ENCODE results near the gene NBPF26. TPM values are rescaled to one million over a fixed set of nuclear protein-coding genes. Genes with fewer than 3 reads are reported as not detected.
"Not testable (repeated sequence)": the region's sequence is repeated elsewhere in the genome, so short reads cannot be mapped to it uniquely, and the experiment has no call there.

The NBPF26 gene
- total and polyA plus RNA-seq, 2 experiments from 2014 or later = 5.3 to 16.5 TPM

DNA sequence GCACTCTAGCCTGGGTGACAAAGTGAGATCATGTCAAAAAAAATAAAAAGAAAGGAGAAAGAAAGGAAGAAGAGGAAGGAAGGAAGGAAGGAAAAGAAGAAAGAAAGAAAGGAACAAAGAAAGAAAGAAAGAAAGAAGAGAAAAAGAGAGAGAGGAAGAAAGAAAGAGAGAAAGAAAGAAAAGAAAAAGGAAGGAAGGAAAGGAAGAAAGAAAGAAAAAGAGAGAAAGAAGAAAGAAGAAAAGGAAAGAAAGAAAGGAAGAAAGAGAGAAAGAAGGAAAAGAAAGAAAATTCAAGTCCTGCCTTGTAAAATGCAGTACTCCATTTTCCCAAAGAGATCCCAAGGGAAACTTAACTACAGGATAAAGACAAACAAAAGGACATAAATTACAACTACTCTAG lies 154.5 kb downstream of the NBPF26 start:
- H3K4me3 ChIP-seq; H3K4me1 ChIP-seq (ENCODE audit: insufficient read depth); H2AFZ ChIP-seq; DNase-seq; H3K27ac ChIP-seq; H3K79me2 ChIP-seq (ENCODE audit: insufficient read depth); H4K20me1 ChIP-seq (ENCODE audit: insufficient read depth); H3K27me3 ChIP-seq (replicated peaks; ENCODE audit: insufficient read depth); H3F3A ChIP-seq (ENCODE audit: insufficient read depth); H3K36me3 ChIP-seq (ENCODE audit: low read depth); H3K4me2 ChIP-seq (ENCODE audit: unreplicated experiment); in situ Hi-C loops (cut with MboI); H3K9ac ChIP-seq; H3K9me3 ChIP-seq (ENCODE audit: low read depth); H3K9me2 ChIP-seq (ENCODE audit: insufficient read depth): not testable (repeated sequence)

GRCh38 chr1:120880056-120880455 lies 156.3 kb downstream of the NBPF26 start:
- 38 to 43% methylated on average over 1 of the region's 1 CpG for WGBS, 2 experiments (ENCODE audit: low coverage in 1 of 2, low lambda C conversion rate in 2 of 2, missing lambda C conversion rate in 2 of 2)
- H3F3A ChIP-seq (ENCODE audit: insufficient read depth); H3K9ac ChIP-seq; H3K4me2 ChIP-seq (ENCODE audit: unreplicated experiment); H3K36me3 ChIP-seq (ENCODE audit: low read depth); in situ Hi-C loops (cut with MboI); H4K20me1 ChIP-seq (ENCODE audit: insufficient read depth); H3K27ac ChIP-seq; H3K9me2 ChIP-seq (ENCODE audit: insufficient read depth); H3K4me3 ChIP-seq; H3K79me2 ChIP-seq (ENCODE audit: insufficient read depth); H3K9me3 ChIP-seq (ENCODE audit: low read depth); H2AFZ ChIP-seq; H3K27me3 ChIP-seq (replicated peaks; ENCODE audit: insufficient read depth); H3K4me1 ChIP-seq (ENCODE audit: insufficient read depth); DNase-seq: not testable (repeated sequence)

DNA sequence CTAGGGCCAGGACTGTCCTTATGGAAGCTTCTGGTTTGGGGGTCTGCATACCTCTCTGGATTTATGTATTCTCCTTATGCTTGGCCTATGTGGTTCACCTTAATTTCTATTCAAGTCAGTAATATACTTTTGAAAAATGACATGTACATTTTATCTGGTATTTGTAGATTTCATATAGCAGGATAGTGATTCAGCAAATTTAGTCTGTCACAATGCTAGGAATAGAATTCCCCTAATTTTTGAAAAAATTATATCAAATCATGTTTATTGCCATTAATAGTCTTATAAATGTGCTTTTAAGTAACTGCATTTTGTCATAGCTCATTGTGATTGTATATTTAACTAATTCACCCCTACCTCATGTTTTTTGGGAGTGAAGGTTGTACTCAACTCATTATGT lies 158.2 kb downstream of the NBPF26 start:
- H3K9ac ChIP-seq; H3K4me3 ChIP-seq; in situ Hi-C loops (cut with MboI); H3K9me2 ChIP-seq (ENCODE audit: insufficient read depth); H3K4me2 ChIP-seq (ENCODE audit: unreplicated experiment); H3K9me3 ChIP-seq (ENCODE audit: low read depth); H3K27ac ChIP-seq; DNase-seq; H3F3A ChIP-seq (ENCODE audit: insufficient read depth); H4K20me1 ChIP-seq (ENCODE audit: insufficient read depth); H3K4me1 ChIP-seq (ENCODE audit: insufficient read depth); H3K36me3 ChIP-seq (ENCODE audit: low read depth); H3K79me2 ChIP-seq (ENCODE audit: insufficient read depth); H3K27me3 ChIP-seq (replicated peaks; ENCODE audit: insufficient read depth); H2AFZ ChIP-seq: not testable (repeated sequence)

Small RNA genes lying within 50 kb of the gene (small RNA-seq; reads per million reads assigned to genes)
- 0.87 reads per million, percentile 35 among the genes with 10 or more reads in this experiment for gene RNVU1-19 (ENCODE audit: low read depth, low replicate concordance)

Other genes starting within 250 kb of the NBPF26 start
- not detected in 2 replicates for gene PPIAL4A, start 165.8 kb downstream of the NBPF26 start, total RNA-seq (2014; rRNA removed; shearing (Covaris generic))
- not detected in 2 replicates for gene PPIAL4A, start 165.8 kb downstream of the NBPF26 start, polyA plus RNA-seq (2016; fragmentation: Nextera tagmentation; extraction: Ambion mirVana)

All from GM23248 (cell line).